ENCODE data around the gene CMTM8.

CMTM8 gene

DNA sequence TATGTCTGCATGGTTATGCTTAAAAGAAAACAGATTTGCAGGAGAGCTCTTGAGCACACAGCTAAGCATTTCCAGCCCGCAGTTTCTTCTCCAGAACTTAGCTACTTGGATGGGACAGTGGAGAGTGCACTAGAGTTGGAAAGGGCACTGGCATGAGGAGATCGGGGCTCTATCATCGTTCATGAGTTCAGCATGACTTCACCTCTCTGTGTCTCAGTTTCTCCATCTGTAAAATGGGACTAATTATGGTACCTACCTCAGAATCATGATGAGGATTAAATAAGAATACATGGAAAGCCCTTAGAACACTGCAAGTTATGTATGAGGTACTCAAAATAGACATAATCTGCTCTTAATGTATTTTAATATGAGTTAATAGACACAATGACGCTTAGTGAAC is 69.9 kb downstream of the CMTM8 start:
- TF ChIP-seq, protein P1, sequence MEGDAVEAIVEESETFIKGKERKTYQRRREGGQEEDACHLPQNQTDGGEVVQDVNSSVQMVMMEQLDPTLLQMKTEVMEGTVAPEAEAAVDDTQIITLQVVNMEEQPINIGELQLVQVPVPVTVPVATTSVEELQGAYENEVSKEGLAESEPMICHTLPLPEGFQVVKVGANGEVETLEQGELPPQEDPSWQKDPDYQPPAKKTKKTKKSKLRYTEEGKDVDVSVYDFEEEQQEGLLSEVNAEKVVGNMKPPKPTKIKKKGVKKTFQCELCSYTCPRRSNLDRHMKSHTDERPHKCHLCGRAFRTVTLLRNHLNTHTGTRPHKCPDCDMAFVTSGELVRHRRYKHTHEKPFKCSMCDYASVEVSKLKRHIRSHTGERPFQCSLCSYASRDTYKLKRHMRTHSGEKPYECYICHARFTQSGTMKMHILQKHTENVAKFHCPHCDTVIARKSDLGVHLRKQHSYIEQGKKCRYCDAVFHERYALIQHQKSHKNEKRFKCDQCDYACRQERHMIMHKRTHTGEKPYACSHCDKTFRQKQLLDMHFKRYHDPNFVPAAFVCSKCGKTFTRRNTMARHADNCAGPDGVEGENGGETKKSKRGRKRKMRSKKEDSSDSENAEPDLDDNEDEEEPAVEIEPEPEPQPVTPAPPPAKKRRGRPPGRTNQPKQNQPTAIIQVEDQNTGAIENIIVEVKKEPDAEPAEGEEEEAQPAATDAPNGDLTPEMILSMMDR (IDR thresholded peaks at IDR 0.05; ENCODE audit: low read depth, low read length), result no peak

DNA sequence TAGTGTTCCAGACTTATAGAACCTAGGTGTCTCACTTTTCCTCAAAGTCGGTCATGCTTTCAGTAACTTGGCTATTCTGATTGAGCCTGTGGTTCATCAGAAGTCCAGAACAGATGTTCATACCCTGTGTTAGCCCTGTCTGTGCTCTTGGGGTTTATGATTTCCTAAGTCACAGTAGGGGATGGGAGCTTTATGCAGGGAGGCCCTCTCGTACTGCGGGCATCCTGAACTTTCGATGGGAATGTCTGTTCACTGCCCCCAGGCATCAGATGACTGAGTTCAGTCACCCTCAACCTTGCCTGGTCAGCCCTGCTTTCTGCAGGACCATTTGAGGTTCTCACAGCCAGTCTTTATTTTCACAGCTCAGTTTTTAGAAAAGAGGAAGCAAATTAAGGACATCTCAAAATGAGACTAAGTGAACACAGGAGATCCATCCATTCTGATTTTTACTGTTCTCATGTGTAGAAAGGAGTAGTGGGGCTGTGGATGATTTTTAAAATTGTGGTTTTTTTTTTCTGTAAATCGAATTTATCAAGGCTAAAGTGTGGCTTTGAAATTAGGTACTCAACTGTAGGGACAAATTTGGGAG is 71.3 kb downstream of the CMTM8 start:
- no peak overlapping the region for H3K4me3 ChIP-seq (ENCODE audit: low read depth, low read length)
- TF ChIP-seq, protein P1 (IDR thresholded peaks at IDR 0.05; ENCODE audit: low read depth, low read length), result no peak

More for the DNA sequence above, 69.9 kb downstream of the CMTM8 start:
- no peak overlapping the region for H3K4me3 ChIP-seq (ENCODE audit: low read depth, low read length)

DNA sequence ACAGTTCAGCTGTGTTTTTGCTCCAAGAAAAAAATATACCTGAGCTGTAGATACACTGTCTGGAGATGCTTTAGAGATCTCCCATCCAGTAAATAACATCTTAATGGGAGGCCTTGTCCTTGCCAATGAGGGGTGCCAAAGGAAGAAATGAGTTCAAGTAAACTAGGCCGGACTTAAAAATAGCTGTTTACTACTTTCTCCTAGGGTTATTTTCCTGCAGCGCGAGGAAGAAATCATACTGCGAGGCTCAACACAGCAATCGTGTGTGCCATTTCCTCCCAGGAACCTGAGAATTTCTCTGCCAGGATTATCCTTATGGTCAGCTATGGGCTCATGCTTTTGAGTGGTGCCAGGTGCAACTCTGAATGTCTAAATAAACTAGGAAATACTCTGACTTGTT is 71.9 kb downstream of the CMTM8 start:
- TF ChIP-seq, protein P1 (IDR thresholded peaks at IDR 0.05; ENCODE audit: low read depth, low read length), result no peak
- no peak overlapping the region for H3K4me3 ChIP-seq (ENCODE audit: low read depth, low read length)

DNA sequence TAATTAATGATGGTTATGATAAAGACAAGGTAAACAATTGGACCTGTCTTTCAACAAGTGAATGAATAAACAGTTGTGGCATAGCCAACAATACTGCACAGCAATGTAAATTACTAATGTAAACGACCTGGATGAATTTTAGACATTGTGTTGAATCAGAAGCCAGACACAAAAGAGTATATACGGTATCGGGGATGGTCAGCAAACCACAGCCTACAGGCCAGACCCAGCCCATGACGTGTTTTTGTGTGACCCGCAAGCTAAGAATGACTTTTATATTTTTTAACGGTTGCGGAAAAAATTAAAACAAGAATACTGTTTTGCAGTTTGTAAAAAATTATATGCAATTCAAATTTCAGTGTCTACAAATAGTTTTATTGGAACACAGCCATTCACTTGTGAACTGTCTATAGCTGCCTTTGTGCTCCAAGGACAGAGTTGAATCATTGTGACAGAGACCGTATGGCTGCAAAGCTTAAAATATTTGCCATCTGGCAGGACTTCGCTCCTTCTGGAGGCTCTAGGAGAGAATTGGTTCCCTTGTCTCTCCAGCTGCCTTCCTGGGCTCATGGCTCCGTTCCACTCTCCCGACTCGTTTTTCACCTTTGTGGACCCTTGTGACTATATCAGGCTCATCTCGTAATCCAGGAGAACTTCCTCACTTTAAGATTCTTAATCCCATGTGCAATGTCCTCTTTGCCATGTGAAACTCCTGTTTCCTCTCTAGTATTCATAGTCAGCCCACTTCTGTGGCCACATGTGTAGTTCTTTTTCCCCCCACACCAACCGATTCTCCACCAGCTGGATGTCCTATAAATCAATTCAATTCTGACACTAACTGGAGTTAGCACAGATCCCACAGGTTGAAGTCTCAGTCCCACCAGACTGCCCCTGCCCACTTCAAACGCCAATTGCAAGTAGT is 72.7 kb downstream of the CMTM8 start:
- no peak overlapping the region for H3K4me3 ChIP-seq (ENCODE audit: low read depth, low read length)
- TF ChIP-seq, protein P1 (IDR thresholded peaks at IDR 0.05; ENCODE audit: low read depth, low read length), result no peak

DNA sequence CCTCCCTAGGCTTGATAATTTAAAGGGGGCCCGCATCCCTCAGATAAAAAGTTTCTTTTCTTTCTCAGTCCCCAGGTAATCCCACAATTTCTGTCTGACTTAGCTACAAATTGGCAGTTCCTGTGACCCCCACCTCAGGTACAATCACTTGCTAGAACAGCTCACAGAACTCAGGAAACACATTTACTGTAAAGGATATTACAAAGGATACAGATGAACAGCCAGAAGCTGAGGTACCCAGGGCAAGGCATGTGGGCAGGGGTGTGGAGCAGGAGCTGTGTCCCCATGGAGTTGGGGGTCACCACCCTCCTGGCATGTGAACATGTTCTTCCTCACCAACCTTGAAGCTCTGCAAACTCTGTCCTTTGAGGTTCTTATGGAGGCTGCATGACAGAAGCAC is 73.8 kb downstream of the CMTM8 start:
- H3K4me3 ChIP-seq (ENCODE audit: low read depth, low read length), result no peak overlapping the region
- TF ChIP-seq, protein P1 (IDR thresholded peaks at IDR 0.05; ENCODE audit: low read depth, low read length), result no peak

DNA sequence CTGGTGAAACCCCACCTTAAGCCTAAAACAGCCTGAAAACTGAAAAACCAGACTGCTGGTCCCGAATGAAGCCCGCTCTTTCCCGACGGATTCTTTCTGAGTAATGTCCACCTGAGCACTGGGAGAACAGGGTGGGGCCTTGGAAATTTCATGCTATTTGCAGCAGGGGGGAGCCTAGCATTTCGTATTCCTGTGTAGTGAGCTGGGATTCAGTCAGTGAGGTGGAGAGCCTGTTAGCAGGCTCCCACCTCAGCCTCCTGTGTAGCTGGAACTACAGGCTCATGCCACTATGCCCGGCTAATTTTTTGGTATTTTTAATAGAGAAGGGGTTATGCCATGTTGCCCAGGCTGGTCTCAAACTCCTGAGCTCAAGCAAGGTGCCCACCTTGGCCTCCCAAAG is 74.7 kb downstream of the CMTM8 start:
- TF ChIP-seq, protein P1 (IDR thresholded peaks at IDR 0.05; ENCODE audit: low read depth, low read length), result no peak

More for the DNA sequence above, 74.7 kb downstream of the CMTM8 start:
- no peak overlapping the region for H3K4me3 ChIP-seq (ENCODE audit: low read depth, low read length)

Measured in WI38 (cell line).